Kidney epithelial cell (primary cell): Measurements from ENCODE around the gene GRAP2. TPM values are rescaled to one million over a fixed set of nuclear protein-coding genes. Genes with fewer than 3 reads are reported as not detected.

Source experiments
- DNase-seq: peaks from one replicate; pipeline ENCODE4 v3.0.0-alpha.2; 2010; ENCODE audit warnings: low read depth
- H3K27me3 ChIP-seq: 2 replicates; pipeline ENCODE4 v1.6.0; 2011; ENCODE audit warnings: low read length; ENCODE audit not compliant: control insufficient read depth, insufficient read depth
- H3K36me3 ChIP-seq: 2 replicates; pipeline ENCODE4 v1.5.1; 2011; ENCODE audit warnings: low read length; ENCODE audit not compliant: control insufficient read depth, insufficient read depth
- H3K4me3 ChIP-seq: 2 replicates; pipeline ENCODE4 v1.5.1; 2011; ENCODE audit warnings: low read depth, mild to moderate bottlenecking, control low read depth, low read length
- total RNA-seq: library from RNA; depleted of rRNA; stranded (reverse); fragments of >200 nt; gene quantifications from 2 replicates; pipeline ENCODE4 v1.2.3, GENCODE V29; 2015
- TF ChIP-seq, protein P1 (sequence below): IDR thresholded peaks from 2 replicates; pipeline ENCODE4 v1.5.1; 2011; ENCODE audit warnings: mild to moderate bottlenecking, moderate library complexity, low read length, control low read depth, inconsistent platforms; ENCODE audit not compliant: insufficient read depth, poor library complexity, severe bottlenecking

The GRAP2 gene
- total RNA-seq, 1 donor from 2014 or later = not detected

DNA sequence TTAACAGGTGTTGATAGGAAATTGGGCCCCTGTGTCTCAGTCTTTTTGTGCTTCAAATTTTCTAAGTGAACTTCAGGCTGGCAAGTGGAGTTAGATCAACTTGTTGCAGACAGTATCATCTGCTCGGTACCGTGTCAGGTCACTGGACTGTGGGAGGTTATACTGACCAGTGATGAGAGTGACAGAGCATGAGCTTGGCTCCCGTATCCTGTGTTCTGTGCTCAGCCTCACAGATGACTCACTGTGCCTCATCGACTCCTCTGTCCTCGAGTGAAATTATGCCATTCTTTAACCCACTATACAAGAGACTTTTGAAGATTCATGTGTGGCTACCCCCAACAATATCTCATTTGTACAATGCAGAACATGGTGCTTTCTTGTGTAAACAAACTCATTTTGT lies 7.9 kb downstream of the GRAP2 start:
- TF ChIP-seq, protein P1, sequence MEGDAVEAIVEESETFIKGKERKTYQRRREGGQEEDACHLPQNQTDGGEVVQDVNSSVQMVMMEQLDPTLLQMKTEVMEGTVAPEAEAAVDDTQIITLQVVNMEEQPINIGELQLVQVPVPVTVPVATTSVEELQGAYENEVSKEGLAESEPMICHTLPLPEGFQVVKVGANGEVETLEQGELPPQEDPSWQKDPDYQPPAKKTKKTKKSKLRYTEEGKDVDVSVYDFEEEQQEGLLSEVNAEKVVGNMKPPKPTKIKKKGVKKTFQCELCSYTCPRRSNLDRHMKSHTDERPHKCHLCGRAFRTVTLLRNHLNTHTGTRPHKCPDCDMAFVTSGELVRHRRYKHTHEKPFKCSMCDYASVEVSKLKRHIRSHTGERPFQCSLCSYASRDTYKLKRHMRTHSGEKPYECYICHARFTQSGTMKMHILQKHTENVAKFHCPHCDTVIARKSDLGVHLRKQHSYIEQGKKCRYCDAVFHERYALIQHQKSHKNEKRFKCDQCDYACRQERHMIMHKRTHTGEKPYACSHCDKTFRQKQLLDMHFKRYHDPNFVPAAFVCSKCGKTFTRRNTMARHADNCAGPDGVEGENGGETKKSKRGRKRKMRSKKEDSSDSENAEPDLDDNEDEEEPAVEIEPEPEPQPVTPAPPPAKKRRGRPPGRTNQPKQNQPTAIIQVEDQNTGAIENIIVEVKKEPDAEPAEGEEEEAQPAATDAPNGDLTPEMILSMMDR = no peak
- H3K4me3 ChIP-seq = no peak overlapping the region
- no peaks in the 10 kb centered on the region for H3K36me3 ChIP-seq
- DNase-seq = no peak
- peaks cover 12% of the 10 kb centered on the region for H3K27me3 ChIP-seq

DNA sequence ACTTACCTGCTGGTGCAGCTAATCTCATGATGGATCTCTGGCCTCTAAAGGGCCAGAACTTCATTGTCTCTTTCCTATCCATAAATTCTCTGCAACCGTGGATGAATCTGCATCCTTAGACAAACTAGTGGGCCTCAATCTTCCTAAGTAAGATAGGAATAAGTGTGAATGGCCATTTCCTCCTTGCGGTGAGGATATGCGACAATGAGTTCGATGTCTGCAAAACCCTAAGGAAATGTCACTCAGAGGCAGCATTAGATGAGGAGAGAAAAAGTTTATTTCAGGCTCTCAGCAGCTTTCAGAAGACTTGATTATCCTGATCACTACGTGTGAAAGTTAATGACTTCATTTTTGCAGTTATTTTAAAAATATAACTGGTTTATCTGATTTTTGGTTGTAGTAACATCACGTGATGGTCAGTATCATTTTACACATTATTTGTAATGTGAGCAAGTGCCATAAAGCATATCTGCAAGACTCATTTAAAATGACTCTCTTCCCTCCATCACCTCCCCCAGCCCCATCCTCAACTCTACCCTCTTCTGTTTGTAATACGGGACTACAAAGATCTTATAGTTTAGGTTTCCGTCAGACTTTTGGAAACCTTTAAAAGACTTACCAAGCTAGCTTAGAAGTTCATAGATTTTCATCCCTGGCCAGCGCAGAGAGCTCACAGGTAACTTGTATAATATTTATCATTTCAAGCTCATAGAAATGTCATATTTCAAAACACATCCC lies 10.2 kb downstream of the GRAP2 start:
- H3K36me3 ChIP-seq = no peaks in the 10 kb centered on the region
- TF ChIP-seq, protein P1 = no peak
- H3K4me3 ChIP-seq = no peak overlapping the region
- peaks cover 24% of the 10 kb centered on the region for H3K27me3 ChIP-seq
- DNase-seq = no peak

DNA sequence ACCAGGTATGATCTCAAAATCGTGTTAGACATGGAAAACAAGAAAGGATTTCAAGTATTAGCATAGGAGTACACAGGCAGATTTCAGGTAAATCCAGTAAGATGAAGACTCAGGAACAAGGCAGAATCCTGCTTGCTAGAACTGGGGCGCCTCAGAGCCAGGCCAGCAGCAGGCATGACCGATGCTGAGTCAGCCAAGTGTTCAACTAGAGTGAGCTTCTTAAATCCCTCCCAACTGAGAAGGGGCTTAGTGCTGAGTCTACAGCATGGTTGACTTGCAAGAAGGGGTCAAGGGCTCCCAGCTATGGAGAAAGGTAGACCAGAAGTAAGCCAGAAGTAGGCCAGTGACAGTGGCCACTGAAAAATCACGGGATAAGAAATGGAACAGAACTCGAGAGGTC lies 12.4 kb downstream of the GRAP2 start:
- H3K27me3 ChIP-seq = peaks cover 28% of the 10 kb centered on the region
- H3K36me3 ChIP-seq = no peaks in the 10 kb centered on the region
- TF ChIP-seq, protein P1 = no peak
- no peak for DNase-seq
- H3K4me3 ChIP-seq = no peak overlapping the region

DNA sequence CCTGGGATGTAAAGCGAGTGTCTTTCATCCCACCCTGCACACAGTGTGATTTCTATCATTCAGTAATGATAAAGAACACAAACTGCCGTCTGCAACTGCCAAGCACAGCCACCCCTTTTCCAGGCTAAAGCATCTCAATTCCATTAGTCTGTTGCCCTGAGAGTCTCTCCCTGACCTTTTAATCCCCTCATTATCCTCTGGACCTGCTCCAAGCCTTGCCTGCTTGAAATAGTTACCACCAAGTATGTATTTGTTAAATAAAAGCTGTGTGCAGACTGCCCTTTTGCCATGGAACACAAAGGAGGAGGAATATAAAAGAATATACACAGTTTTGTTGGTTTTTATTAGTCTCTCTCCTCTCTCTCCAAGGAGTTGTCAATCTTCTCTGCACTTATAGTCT lies 13.0 kb downstream of the GRAP2 start:
- TF ChIP-seq, protein P1 = no peak
- no peak overlapping the region for H3K4me3 ChIP-seq
- DNase-seq = no peak
- H3K27me3 ChIP-seq = peaks cover 28% of the 10 kb centered on the region
- no peaks in the 10 kb centered on the region for H3K36me3 ChIP-seq

DNA sequence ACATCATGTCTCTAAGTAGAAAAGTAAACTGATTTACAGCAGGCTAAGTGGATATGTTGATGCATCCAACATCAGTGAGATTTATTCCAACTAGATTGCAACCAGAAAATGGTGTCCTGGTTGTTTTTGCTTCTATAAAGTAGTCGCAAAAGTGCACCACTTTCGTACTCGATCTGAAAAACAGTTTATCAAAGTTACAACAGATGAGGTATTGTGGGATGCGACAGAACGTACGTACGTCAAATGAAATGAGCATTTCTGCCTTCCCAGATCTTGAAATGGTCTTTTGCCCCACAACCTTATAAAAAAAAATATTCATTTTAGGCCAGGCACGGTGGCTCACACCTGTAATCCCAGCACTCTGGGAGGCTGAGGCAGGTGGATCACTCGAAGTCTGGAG lies 13.7 kb downstream of the GRAP2 start:
- Histone ChIP-seq H3K36me3 (no peaks in the 10 kb centered on the region), H3K4me3 (no peak overlapping the region), H3K27me3 (peaks cover 28% of the 10 kb centered on the region)
- TF ChIP-seq, protein P1 = no peak
- no peak for DNase-seq

DNA sequence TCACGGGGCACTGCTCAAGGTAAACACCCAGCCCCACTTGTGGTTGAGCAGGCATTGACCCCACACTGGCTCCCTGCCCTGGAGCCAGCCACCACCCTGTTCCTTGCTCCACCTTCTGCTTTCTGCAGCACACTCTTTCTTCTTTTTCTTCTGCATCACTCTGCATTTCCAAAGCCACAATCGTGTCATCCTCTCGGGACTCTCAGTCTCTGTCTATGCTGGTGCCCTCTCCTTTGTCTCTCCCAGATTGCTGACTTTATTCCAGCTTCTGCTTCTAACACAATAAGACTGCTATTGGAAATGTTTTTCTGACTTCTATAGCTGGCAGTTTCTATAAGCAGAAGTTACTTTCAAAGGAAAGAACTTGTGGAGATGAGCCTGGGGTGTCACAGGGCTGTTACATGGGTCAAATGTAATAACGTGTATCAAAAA lies 14.4 kb downstream of the GRAP2 start:
- Histone ChIP-seq H3K36me3 (no peaks in the 10 kb centered on the region), H3K27me3 (peaks cover 31% of the 10 kb centered on the region), H3K4me3 (no peak overlapping the region)
- TF ChIP-seq, protein P1 = no peak
- DNase-seq = no peak
